ENCODE results near the gene PHACTR1.
"Not testable (repeated sequence)": the region's sequence is repeated elsewhere in the genome, so short reads cannot be mapped to it uniquely, and the experiment has no call there.

GRCh38 chr6:13326031-13326586, 609.5 kb downstream of the PHACTR1 start:
- TF ChIP-seq POLR2AphosphoS5 (IDR thresholded peaks at IDR 0.05; ENCODE audit: low read depth, low read length); POLR2A (IDR thresholded peaks at IDR 0.05; ENCODE audit: low read depth, low read length); TAF1 (IDR thresholded peaks at IDR 0.05; ENCODE audit: borderline replicate concordance, low read depth, low read length): not testable (repeated sequence)

All from GM12892 (cell line).